OCI-LY7 (cell line): Measurements from ENCODE around the gene ASMTL.

Source experiments
- CTCF ChIP-seq: fragments of 200-600 bp; sonication (generic); conservative IDR thresholded peaks from 2 replicates; pipeline ENCODE4 v1.5.1; 2014; ENCODE audit warnings: mild to moderate bottlenecking, antibody characterized with exemption, low read length, moderate library complexity, mixed read lengths
- EZH2phosphoT487 ChIP-seq: fragments of 200-600 bp; sonication (generic); IDR thresholded peaks from 2 replicates; pipeline ENCODE4 v1.6.1; 2018; ENCODE audit warnings: low read depth, borderline replicate concordance, mild to moderate bottlenecking, mixed run types, antibody characterized with exemption, low read length, moderate library complexity, mixed read lengths

DNA sequence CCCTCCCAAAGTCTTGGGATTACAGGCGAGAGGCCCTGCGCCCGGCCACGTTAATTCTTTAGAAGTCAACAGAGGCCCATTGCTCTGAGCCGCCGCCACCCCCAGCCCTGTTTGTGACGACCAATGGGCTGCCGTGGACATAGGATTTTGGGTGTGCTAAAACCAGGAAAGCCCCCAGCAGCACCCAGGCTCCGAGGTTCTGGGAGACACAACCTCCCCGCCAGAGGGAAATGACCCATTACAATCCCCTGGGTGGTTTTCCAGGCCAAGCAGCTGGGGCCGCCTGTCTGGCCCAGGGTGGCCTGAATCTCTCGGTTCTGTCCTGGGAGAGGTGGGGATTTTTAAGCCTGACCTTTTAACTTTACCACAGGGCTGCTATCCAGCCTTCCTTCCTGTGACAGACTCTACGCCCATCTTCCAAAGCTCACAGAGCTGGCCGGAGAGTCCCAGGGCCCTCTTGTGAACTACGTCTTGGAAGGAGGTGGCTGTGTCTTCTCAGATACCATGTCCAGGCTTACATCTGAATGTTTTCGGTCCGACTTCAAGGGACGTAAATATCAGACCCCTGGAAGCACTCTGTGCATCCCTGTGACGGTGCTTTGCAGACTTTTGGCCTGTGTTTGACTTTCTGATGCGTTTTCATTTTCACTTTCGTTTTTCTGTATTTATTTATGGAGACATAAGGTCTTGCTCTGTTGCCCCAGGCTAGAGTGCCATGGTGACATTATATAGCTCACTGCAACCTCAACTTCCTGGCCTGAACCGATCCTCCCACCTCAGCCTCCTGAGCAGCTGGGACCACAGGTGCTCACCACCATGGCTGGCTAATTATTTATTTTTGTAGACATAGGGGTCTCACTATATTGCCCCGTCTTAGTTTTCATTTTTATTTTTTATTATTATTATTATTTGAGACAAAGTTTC is 48.3 kb upstream of the ASMTL start:
- TF ChIP-seq CTCF (no peak), EZH2phosphoT487 (no peak)
